Measurements from ENCODE around the gene PDE2A.

GRCh38 chr11:72671152-72672099, 2.8 kb downstream of the PDE2A start:
- TF ChIP-seq CTCF (IDR thresholded peaks at IDR 0.05) (no peak), POLR2AphosphoS5 (IDR thresholded peaks at IDR 0.05) (no peak)

Measured in breast epithelium (tissue), 3 donors.